ENCODE data around the gene ABCG4. TPM values are rescaled to one million over a fixed set of nuclear protein-coding genes. Genes with fewer than 3 reads are reported as not detected.
"Not testable (repeated sequence)": the region's sequence is repeated elsewhere in the genome, so short reads cannot be mapped to it uniquely, and the experiment has no call there.

Gene ABCG4
- total RNA-seq, 4 donors from 2014 or later: under 0.01 to 0.30 TPM; not detected in 2

GRCh38 chr11:119180729-119181676 lies 32.2 kb downstream of the ABCG4 start:
- Histone ChIP-seq H3K9me3 (no peaks in the 10 kb centered on the region), H3K4me3 (no peak overlapping the region), H3K27me3 (no peaks in the 10 kb centered on the region), H3K36me3 (peaks cover 0 to 79% (median 0%) of the 10 kb centered on the region in 3 donors), H3K4me1 (peaks cover 0 to 5% (median 0%) of the 10 kb centered on the region in 4 donors), H3K27ac (no peak overlapping the region)
- WGBS, 2 donors: 75 to 80% methylated on average over 6 of the region's 6 CpGs
- TF ChIP-seq POLR2A (IDR thresholded peaks at IDR 0.05) (no peak), EP300 (IDR thresholded peaks at IDR 0.05) (no peak), CTCF (IDR thresholded peaks at IDR 0.05) (no peak)
- DNase-seq (ENCODE audit: low spot score in 2 of 2): no peak

GRCh38 chr11:119181677-119182412 lies 33.0 kb downstream of the ABCG4 start:
- 83 to 92% methylated on average over 17 of the region's 17 CpGs for WGBS, 2 donors

GRCh38 chr11:119184399-119184798 lies 35.5 kb downstream of the ABCG4 start:
- not testable (repeated sequence) for H3K9me3 ChIP-seq; DNase-seq (ENCODE audit: low spot score in 2 of 2)
- 74 to 81% methylated on average over 9 of the region's 9 CpGs for WGBS, 2 donors

More at GRCh38 chr11:119181677-119182412, 33.0 kb downstream of the ABCG4 start:
- no peaks in the 10 kb centered on the region for H3K9me3 ChIP-seq
- H3K27ac ChIP-seq: no peak overlapping the region
- DNase-seq (ENCODE audit: low spot score in 2 of 2): no peak
- H3K27me3 ChIP-seq: peaks cover 0 to 6% of the 10 kb centered on the region in 2 donors
- no peak overlapping the region for H3K4me3 ChIP-seq
- no peak for TF ChIP-seq CTCF (IDR thresholded peaks at IDR 0.05)
- TF ChIP-seq POLR2A (IDR thresholded peaks at IDR 0.05): no peak
- no peak for TF ChIP-seq EP300 (IDR thresholded peaks at IDR 0.05)
- peaks cover 0 to 70% (median 0%) of the 10 kb centered on the region in 3 donors for H3K36me3 ChIP-seq
- H3K4me1 ChIP-seq: peaks cover 0 to 5% (median 0%) of the 10 kb centered on the region in 4 donors

GRCh38 chr11:119185981-119186634 lies 37.3 kb downstream of the ABCG4 start:
- 48 to 49% methylated on average over 15 of the region's 15 CpGs for WGBS, 2 donors
- Histone ChIP-seq H3K27ac (no peak overlapping the region), H3K4me1 (no peaks in the 10 kb centered on the region), H3K4me3 (peak overlapping the region in 1 of 4 donors; percentile 18), H3K27me3 (peaks cover 0 to 6% of the 10 kb centered on the region in 2 donors), H3K9me3 (no peaks in the 10 kb centered on the region), H3K36me3 (peaks cover 0 to 30% (median 0%) of the 10 kb centered on the region in 3 donors)
- no peak for DNase-seq (ENCODE audit: low spot score in 2 of 2)
- no peak for TF ChIP-seq POLR2A (IDR thresholded peaks at IDR 0.05)
- TF ChIP-seq EP300 (IDR thresholded peaks at IDR 0.05): no peak
- no peak for TF ChIP-seq CTCF (IDR thresholded peaks at IDR 0.05)

More at GRCh38 chr11:119184399-119184798, 35.5 kb downstream of the ABCG4 start:
- H3K36me3 ChIP-seq: peaks cover 0 to 47% (median 0%) of the 10 kb centered on the region in 3 donors
- H3K27me3 ChIP-seq, H3K4me1 ChIP-seq, H3K27ac ChIP-seq, H3K4me3 ChIP-seq: not testable (repeated sequence)

GRCh38 chr11:119187123-119187892 lies 38.5 kb downstream of the ABCG4 start:
- no peak for DNase-seq (ENCODE audit: low spot score in 2 of 2)
- no peaks in the 10 kb centered on the region for H3K4me1 ChIP-seq
- WGBS, 2 donors: 80 to 82% methylated on average over 21 of the region's 21 CpGs
- TF ChIP-seq POLR2A (IDR thresholded peaks at IDR 0.05) (no peak), CTCF (IDR thresholded peaks at IDR 0.05) (no peak)
- H3K9me3 ChIP-seq: no peaks in the 10 kb centered on the region
- H3K27me3 ChIP-seq: peaks cover 0 to 6% of the 10 kb centered on the region in 2 donors
- H3K36me3 ChIP-seq: peaks cover 0 to 18% (median 0%) of the 10 kb centered on the region in 3 donors
- no peak overlapping the region for H3K27ac ChIP-seq
- H3K4me3 ChIP-seq: no peak overlapping the region
